Eye (tissue), 1 donor: ENCODE data around the gene CCNJL.
"Not testable (repeated sequence)": the region's sequence is repeated elsewhere in the genome, so short reads cannot be mapped to it uniquely, and the experiment has no call there.

ENCODE experiments used
- DNase-seq: peaks from one replicate; pipeline ENCODE4 v3.0.0-alpha.2; 2015

CCNJL gene

DNA sequence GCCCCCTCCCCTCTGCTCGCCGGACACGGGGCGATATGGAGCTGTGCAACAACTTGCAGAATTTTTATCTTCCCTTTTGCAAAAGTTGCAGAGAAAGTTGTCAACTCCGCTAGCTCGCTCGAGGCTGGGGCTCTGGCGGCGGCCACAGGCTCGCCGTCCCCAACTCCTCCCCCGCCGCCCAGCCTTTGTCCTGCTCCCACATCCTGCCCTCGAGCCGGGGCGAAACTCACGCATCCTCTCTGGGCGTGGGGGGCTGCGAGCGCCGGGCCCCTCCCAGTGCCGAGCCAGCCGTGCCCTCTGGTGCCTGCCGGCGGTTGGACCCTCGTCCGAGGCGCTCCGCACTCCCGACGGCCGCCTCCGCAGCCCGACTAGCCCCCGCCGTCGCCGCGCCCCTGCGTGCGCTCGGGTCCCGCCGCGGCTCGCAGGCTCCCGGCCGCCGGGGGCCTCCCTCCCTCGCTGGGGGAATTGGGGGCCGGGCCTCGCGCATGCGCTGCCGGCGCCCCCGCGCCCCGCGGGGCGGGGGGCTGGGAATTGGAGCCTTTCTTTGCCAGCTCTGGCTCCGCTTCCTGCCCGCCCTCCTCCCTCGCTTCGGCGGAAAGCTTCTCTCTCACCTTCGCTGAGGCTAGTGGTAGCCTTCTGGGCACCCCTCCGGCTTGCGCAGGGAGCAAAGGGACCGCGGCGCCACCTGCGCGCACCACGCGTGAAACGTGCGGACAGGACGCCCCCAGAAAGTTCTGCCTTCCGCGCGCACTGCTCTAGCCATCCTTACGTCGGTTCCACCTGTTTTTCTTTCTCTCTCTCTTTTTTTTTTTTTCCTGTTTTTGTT is at the start of gene CCNJL:
CCNJL (minus strand) TSS at position 431 of the 826 bp plus-strand sequence. CDS start 641 bp downstream, outside the sequence.
- peak; percentile 91 for DNase-seq

- DNase-seq = no peak
Measured at GRCh38 chr5:160361624-160362228, 49.4 kb upstream of the CCNJL start.

- DNase-seq = no peak
Measured at GRCh38 chr5:160360310-160360709, 47.9 kb upstream of the CCNJL start.

GRCh38 chr5:160359816-160360215 is 47.5 kb upstream of the CCNJL start:
- DNase-seq = no peak

GRCh38 chr5:160359242-160359641 is 46.9 kb upstream of the CCNJL start:
- no peak for DNase-seq

- DNase-seq = no peak
Measured at GRCh38 chr5:160357861-160358411, 45.6 kb upstream of the CCNJL start.

- DNase-seq = no peak
Measured at GRCh38 chr5:160357394-160357793, 45.0 kb upstream of the CCNJL start.

DNA sequence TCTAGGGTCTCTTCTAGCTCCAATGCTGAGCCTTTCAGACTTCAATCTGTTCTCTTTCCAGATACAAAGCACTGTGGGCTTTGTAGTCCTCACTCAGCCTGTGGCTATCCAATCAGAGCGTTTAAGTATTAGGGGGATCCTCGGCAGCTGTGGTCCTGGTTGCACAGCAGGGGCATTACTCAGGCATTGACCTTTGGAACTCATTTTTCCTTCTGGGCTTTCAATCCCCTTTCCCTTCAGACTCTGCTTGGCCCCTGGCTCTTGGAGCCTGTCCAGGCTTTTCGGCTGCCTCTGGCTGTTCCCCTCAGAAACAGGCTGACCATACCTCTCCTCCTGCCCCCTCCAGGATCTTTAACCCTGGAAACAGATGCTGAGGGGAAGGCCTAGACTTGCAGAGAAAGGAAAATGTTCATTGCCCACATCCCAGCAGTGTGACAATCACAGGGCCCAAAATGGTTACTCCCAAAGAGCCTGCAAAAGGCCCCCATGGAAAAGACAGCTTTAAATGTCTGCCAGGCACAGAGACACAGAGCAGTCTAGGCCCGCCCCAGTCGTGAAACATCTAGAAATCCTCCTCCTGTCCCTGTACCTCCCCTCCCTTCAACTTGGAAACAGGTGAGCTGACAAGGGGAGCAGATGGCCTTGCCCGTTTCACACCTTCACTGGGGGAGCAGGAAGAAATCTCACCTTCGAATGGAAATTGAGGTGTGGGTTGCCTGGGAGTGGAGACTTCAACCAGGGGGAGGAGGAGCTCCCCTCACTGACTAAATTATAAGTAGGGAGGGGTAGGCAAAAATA is 44.4 kb upstream of the CCNJL start:
- DNase-seq = no peak

DNA sequence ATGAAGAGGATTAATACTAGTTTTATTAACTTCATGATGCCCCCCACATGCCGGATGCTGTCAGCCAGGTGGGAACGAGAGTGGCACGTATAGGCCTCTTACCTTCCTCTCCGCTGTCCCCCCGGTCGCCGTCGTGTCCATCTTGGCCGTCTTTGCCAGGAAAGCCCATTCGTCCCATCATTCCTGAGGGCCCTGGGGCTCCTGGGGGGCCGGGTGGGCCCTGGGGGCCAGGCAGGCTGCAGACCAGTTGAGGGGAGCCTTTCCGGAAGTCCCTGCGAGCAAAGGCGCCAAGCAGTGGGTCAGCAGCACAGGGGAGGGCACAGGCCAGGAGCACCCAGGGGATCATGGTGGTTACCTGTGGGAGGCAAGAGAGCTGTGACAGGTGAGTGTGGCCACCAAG is 42.3 kb upstream of the CCNJL start:
- no peak for DNase-seq

DNA sequence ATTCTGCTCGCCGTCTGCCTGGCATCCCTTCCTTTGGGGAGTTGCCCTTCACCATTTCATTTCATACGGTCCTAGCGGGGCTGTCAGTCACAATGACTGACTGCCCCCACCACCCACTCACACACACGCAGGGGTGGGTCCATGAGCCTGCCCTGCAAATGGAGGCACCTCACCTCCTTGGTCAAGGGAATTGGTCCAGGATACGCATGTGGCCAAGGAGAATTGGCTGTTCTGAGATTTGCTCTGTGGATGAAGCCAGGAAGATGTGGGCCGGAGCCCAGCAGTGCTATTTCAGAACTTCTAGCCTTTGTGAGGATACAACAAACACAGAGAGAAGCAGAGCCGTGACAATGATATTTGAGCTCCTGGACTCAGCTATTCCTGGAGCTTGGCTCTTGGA is 41.0 kb upstream of the CCNJL start:
- no peak for DNase-seq

GRCh38 chr5:160352308-160352707 is 39.9 kb upstream of the CCNJL start:
- DNase-seq = no peak

GRCh38 chr5:160349935-160350303 is 37.6 kb upstream of the CCNJL start:
- no peak for DNase-seq

- DNase-seq = no peak
Measured at GRCh38 chr5:160349249-160349934, 37.0 kb upstream of the CCNJL start.

DNA sequence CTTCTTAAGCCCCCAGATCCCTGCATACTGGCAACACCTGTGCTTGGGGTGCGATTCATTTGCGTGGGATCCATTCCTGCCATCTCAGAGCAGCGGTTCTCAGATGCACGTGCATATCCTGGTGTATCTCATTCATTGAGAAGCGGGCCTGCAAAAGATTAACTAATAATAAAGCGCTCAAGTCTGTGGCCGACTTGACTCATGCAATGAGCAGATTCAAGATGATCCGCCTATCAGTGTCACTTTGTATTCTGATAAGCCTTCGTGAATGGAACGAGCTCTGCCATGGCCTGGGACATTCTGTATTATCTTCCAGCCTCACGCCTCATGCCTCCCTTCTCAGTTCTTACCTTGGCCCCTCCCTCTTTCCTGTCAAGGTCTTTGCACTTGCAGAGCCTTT is 35.7 kb upstream of the CCNJL start:
- no peak for DNase-seq

DNA sequence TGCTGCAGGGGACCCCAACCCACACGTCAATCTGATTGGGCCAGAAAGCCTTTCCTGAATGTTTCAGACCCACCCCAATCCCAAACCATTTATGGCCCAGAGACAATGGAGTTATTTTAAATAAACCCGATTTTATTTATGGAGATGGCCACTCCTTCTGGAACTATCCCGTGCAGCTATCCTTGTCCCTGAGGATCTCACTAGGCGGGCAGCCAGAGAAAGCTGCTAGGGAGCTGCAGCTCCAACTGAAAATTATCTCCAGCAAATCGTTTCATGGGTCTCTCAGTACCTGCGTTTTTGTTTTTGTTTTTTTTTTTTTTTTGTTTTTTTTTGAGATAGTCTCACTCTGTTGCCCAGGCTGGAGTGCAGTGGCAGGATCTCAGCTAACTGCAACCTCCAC is 35.1 kb upstream of the CCNJL start:
- no peak for DNase-seq

DNA sequence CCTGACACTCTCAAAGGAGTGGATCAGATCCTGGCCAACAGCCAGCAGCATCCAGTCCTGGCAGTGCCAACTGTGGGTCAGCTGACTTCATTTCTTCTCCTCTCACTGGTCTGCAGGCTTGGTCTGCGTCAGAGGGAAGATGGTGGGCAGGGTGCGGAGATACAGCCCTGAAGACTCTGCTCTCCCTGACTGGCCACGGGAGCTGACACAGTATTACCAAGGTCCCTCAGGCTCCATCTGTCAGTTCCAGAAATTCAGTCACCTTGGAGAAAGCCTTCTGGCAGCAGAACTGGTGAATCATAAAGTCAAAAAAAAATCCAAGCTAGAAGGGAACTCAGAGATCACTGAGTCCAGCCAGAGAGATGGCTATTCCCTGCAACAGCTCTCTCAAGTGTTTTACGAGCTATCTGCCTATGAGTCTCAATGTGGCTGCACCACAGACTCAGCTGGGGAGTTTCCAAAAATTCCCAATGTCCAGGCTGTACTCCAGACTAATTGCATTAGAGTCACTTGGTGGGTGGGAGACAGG is 30.1 kb upstream of the CCNJL start:
- DNase-seq = no peak

- no peak for DNase-seq
Measured at GRCh38 chr5:160341309-160341870, 29.0 kb upstream of the CCNJL start.

- not testable (repeated sequence) for DNase-seq
Measured at GRCh38 chr5:160340513-160340912, 28.1 kb upstream of the CCNJL start.

DNA sequence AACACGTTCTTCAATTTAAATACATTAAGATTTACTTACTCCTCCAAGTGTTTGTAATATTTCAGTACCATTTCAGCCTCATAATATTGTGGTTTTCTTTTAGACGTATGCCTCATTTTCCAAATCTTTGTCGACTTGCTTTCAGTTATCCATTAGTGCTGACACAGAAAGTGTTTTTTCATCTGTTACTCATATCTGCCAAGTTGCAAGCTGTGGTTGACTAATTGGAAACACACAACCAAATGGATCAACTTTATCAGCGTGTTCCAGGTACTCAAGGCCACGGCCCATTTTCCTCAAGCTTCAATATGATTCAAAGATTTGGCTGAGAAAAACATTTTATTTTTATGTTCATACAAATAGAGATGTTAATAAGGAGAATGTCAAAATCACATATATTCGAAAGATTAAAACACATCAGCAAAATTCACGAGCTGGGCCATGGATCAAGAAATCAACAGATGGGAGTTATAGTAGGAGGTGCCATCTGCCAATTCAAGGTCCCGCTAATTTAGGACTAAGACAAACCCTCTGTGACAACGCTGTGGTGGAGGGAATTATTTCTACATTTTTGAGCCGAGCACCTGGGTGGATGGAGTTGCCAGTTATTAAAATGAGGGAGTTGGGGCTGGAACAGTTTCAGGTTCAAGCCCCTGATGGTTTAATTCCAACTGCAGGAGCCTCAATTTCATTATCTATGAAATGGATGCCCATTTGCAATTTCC is 27.2 kb upstream of the CCNJL start:
- DNase-seq = no peak

DNA sequence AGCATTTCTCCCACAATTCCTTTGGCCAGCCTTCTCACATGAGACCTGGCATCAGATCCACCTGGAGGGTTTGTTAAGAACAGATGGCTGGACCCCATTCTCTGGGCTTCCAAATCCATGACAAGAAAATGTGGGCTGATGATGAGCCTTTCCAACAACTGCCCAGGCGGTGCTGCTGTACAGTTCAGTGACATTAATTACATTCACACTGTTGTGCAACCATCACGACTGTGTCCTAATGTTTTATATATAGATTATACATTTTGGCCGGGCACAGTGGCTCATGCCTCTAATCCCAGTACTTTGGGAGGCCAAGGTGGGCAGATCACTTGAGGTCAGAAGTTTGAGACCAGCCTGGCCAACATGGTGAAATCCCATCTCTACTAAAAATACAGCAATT is 22.4 kb upstream of the CCNJL start:
- DNase-seq = not testable (repeated sequence)

GRCh38 chr5:160333721-160334120 is 21.4 kb upstream of the CCNJL start:
- DNase-seq = no peak
